Measurements from ENCODE around the gene PSMB7.
"Not testable (repeated sequence)": the region's sequence is repeated elsewhere in the genome, so short reads cannot be mapped to it uniquely, and the experiment has no call there.

PSMB7 gene

DNA sequence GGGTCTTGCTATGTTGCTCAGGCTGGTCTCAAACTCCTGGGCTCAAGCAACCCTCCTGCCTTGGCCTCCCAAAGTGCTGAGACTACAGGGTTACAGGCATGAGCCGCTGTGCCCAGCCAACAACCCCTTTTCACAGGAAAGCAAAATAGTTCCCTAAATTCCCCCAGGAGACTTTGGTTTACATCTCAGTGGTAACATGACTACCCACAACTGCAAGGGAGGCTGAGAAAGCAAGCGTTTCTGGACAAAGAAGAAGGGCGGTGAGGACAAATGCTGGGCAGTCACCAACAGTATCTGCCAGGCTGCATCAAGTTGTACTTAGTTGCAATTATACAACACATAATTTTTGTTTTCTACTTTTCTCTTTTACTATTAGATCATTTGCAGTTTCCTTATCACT, 27.6 kb upstream of the PSMB7 start:
- DNase-seq = no peak

DNA sequence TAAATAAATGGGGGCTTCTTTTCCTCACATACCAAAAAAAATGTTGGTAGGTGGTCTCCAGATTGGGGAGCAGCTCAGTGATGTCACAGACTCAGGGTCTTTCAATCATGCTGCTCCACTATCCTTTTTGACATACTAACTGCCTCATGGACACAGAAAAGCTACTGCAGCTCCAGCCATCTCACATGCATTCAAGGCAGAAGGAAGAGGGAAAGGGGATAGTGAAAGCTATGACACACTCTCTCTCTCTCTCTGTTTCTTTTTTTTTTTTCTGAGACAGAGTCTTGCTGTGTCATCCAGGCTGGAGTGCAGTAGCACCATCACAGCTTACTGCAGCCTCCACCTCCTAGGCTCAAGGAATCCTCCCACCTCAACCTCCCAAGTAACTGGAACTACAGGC, 27.1 kb upstream of the PSMB7 start:
- no peak for DNase-seq

DNA sequence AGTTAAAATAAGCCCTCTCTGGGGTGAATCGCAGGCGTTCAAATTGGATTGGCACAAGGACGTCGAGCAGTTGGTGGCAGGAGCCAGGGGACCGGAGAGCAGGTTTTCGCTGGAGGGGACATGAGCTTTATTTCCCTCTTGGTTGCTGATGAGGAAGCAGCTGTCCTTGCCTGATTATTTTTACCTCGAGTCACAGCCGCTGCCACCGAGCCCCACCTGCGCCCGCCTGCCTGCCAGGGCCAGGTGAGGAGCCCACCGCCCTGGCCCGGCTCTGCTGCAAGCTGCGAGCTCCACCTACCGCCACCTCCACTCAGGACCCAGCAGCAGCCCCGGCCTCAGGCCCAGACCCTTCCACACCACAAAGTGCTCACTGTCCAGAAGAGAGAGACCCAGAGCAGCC, 26.0 kb upstream of the PSMB7 start:
- no peak for DNase-seq

DNA sequence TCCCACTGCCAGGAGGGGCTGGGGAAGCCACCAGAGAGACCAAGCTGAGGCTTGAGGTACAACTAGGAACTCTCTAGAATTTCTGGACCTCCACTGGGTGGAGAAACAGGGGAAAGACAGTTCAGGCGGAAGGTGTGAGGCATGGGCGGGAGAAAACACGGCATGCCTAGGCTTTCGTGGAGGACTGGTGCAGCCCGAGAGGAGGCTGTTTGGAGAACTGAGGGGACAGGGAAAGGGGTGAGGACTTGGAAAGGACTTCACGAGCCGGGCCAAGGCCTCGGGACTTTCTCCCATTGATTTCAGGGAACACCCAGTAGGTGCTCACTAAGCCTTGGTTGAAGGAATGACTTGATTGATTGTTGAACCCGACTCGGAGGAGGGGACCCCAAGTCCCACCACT, 25.5 kb upstream of the PSMB7 start:
- no peak for DNase-seq

DNA sequence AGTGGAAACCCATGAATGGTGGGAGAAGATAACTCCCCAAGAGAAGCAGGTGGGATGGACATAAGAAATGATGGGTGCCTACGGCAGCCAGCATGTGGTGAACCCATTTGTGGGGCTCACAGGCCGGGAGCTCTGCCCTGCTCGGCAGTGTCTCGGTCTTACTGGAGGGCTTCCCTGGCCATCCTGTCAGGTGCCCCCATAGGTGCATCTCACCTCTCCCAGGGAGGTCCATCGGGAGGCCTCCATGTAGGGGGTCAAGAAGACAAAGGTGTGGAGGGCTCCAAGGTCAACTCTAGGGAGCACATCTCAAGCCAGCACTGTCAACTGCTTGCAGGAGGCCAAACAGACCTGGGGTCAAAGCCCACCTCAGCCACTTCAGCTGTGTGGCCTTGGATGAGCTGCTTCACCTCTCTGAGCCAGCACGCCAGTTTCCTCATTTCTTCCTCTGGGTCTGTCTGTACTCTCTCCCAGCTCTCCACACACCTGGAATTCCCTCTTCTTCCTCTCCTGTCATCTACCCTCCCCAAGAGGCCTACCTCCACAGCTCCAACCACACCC, 24.5 kb upstream of the PSMB7 start:
- no peak for DNase-seq

DNA sequence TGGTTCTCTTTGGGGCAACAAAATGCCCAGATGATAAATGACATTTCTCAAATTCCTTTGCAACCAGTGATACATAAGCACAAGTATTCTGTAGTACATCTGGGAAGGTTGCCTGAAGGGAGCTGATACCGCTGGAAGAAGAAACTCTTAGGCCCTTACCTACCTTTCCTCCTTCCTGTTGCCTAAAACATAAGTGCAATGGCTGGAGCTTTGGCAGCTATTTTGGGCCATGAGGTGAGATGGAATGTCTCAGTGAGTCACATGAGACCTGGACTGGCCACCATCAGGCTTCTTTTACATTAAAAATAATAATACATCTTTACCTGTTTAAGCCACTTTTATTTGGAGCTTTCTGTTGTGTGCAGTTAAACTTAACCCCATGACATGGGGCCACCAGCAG, 23.8 kb upstream of the PSMB7 start:
- no peak for DNase-seq

DNA sequence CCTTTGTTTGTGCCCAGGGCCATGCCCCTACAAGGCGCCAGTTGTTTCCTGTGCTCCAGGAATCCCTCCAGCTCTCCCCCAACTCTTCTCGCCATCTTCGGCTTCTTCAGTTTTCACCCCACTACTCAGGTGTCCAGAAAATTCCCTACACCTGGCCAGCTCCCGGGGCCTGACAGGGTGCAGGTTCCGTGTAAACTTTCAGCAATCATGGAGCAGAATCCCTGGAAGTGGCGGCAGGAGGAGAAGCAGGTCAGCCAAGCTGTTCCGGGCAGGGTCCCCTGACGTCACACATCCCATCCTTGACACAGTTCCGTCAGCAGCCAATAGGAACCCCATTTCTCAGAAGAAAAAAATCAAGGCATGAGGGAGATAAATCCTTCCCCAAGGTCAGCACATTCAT, 22.8 kb upstream of the PSMB7 start:
- DNase-seq = no peak

DNA sequence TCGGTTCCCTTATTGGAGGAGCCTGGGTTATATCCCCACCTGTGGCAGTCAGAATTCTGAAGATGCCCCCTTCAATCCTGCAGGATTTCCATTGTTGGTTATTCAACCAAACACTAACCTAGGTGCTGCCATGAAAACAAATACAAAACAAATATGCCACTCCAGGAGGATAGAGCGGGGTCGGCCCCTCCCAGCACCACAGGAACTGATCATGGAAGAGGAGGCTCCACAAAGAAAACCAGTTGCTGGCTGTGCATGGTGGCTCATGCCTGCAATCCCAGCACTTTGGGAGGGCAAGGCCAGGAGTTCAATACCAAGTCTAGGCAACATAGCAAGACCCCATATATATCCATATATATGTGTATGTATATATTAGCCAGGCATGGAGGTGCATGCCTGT, 21.8 kb upstream of the PSMB7 start:
- DNase-seq = no peak

DNA sequence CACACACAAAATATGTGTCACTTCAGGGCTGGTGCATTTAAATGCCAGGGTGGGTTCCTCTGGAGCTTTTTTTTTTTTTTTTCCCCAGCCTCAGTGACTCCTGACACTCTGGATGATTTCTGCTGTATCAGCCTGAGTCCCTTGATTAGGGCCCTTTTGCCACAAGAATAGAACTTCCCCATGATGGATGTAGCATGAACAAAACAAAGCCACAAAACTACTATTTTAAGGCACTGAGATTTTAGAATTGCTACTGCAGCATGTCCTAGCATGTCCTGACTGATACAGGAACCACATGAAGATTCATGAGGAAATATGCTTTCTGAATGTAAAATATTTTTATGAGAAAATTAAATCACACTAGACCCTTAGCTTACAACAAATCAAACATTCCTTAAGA, 21.1 kb upstream of the PSMB7 start:
- no peak for DNase-seq

DNA sequence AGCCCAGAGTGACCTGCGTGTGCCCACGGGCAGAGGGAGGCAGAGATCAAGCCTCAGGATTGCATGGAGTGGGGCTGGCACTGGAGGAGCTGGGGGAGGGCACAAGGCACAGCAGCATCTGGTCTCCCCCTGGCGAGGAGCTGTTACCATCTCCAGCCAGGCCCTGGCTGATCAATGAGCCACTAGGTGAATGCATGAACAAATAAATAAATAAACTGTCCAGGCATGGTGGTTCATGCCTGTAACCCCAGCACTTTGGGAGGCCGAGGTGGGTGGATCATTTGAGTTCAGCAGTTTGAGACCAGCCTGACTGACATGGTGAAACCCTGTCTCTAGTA, 14.3 kb upstream of the PSMB7 start:
- no peak for DNase-seq

DNA sequence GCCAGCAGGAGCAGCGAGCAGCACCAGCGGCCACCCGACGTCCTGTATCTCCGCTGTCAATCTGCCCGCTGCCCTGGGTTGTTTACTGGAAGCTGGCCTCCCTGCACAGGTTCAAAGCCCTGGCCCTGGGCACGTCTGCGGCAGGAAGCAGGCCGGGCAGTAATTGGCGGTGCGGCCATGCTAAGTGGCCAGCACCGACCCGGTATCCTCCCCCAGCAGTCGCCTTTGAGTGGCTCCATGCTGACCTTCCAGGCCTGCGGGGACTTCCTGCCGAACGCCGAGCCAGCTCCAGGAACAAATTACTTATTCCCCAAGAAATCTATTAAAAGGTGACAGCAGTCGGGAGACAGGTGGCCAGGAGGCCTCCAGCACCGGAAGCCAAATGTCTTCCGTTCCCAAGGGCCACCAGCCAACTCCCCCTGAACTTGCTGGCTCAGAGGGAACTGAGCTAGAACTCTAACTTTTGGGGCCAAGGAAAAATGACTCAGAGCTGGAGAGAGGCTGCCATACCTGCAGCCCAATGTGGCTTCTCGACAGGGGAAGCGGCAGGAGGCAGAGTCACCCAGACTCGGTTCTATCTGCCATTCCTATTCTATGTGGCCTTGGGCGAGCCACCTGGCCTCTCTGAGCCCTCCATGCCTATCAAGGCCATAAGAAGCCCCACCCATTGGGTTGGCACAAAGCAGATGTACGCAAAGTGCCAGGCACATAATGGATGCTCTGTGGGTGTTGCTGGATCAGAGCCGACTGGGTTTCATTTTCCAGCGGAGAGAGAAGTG, 13.7 kb upstream of the PSMB7 start:
- DNase-seq = no peak

DNA sequence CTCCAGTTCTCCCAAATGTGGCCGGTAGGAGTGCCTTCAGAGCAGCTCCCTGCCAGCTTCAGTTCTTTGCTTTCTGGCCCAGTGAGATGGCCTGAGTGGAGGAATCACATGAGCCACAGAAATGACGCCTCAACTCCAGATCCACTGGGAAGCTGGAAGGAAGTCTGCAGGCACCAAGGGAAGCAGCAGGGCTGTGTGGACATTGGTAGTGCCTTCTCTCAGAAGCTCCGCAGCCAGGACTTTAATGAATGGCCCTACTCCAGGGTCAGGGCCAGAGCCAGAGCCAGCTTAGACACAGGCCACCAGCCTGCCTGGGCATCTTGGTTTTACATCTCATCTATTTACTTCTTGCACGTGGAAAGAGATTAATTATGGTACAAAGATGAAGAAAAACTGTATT, 12.0 kb upstream of the PSMB7 start:
- DNase-seq = no peak

DNA sequence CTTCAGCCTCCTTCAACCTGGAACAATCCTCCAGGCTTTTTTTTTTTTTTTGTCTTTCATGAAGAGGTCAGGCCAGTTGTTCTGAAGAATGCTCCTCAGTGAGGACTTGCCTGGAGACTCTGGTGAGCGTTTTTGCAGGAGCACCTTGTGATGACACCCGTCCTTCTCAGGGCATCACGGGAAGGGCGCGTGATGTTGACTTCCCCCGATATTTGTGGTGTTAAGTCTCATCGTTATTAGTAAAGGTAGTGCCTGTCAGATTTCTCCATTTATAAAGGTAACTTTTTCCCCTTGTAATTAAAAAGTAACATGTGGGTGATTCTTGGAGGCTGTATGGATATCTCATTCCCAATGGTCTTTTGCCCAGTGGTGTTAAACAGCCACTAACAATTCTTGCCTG, 11.1 kb upstream of the PSMB7 start:
- DNase-seq = no peak

DNA sequence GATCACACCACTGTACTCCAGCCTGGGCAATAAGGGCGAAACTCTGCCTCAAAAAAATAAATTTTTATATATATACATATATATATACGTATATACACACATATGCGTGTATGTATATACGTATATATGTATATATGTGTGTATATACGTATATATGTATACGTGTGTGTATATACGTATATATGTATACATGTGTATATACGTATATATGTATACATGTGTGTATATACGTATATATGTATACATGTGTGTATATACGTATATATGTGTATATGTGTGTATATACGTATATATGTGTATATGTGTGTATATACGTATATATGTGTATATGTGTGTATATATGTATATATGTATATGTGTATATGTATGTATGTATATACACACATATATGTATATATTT, 10.5 kb upstream of the PSMB7 start:
- DNase-seq = not testable (repeated sequence)

DNA sequence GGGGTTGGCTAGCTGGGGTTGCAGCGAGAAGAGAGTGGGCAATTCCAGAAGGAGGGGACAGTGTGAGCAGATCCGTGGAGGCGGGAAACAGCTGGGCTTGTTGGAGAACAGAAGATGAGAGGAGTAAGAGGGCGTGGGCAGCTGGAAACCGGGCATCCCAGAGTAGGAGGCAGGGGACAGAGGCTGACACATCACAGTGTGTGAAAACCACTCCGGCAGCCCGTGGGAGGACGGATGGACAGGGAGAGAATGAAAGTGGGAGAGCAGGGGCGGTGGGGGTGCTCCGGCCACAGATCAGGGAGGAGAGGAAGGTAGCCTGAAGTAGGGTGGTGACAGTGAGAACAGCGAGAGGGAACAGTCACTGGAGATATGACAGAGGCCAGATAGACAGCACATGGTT, 8.3 kb upstream of the PSMB7 start:
- no peak for DNase-seq

DNA sequence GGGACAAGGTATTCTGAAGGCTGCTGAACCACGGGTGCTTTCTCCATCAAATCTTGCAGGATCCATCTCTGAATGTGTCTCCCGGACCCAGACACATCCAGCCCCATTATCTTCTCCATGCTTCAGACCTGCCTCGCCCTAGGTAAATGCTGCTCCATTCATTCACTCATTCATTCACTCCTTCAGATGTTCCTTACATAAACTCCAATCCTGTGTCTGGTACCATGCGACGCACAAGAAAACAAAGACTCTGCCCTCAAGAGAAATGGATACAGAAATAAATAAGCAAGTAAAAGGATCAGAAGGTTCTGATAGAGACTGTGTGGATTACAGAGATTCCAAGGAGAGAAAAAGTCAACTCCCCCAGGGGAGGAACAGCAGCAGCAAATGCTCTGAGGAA, 7.9 kb upstream of the PSMB7 start:
- no peak for DNase-seq

DNA sequence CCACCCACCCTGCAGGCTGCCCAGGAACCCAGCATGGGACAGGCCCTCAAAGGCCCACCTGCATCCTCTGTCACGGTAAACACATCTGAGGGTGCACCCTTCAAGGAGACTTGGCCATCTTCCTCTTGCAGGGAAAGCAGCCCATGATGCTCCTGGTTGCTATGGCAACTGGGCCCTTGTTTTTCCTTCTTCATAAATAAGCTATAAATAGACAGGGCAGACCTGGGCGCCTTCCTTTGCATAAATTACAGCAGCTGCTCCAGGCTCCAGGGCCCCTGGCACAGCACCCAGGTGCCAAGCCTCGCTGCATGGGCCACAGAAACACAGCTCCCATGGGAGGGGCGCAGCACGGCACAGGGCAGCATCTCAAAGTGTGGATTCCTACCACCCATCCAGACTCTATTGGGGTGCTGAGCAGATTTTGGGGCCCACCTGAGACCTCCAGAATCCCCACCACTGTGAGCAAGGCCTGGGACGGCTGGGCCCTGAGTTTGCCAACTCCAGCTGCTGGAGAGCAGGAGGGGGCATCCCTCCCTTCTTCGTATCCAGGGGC, 5.8 kb upstream of the PSMB7 start:
- DNase-seq = no peak

DNA sequence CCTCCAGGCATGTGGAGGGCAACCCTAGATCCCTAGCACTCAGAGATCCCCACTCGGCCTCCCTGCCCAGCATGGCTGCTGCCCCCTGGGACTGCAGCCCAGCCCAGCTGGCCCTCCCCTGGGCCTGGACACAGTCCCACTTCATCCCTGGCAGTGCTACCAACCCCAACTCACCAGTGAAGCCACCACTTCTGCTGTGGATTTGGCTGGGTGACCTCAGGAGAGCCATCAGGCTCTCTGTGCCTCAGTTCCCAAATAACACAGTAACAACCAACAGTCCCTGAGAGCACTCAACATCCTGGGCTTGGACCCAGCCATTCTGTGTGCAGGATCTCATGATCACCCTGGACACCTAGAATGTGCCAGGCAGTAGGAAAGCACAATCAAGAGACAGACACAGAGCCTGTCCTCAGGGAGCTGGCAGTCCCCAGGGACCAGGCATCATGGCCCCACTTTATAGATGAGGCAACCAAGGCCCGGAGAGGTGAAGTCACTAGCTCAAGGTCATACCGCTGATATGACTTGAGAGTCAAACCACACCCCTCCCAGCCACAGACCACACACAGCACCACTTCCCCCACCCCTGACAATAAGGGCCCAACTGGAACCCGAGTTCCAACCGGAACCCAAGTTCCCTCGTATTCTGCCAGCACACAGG, 4.7 kb upstream of the PSMB7 start:
- DNase-seq = no peak

DNA sequence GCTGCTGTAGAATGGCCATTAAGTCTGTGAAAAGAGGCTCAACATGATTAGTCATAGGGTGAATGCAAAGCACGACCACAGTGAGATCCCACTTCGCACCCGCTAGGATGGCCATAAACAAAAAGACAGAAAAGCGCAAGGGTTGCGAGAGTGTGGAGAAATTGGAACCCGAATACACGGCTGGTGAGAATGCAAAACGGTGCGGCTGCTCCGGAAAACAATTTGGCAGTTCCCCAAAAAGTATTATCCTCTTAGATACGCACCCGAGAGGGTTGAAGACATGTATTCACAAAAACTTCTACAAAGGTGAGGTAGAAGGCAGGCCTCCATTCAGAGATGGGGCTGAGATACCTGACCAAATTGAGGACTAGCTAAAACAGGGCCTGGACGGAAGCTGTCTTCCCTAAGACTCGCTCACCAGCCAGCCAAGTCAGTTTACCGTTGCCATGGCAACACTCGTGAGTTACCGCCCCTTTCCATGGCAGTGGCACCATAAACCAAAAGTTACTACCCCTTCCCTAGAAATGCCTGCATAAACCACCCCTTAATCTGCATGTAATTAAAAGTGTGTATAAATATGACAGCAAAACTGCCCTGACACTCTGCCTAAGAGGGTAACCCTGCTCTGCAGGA, 726 bp upstream of the PSMB7 start:
- no peak for DNase-seq

DNA sequence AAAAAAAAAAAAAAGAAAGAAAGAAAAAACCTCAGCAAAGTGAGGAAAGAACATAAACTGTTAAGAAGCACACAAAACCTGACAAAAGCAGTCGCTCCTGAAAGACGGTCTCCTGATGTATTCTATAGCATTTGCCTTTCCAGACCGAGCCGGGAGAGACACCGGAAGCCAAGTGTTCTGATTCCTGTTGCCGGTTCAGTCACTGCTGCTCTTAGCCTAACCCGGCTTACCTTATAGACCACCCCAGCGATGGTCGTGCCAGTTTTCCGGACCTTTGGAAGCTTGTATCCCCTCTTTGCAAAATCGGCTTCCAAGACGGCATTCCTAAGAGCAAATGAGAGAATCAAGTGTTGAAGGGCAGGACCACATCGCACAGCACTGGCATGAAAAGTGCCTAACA, 630 bp downstream of the PSMB7 start:
- no peak for DNase-seq

DNA sequence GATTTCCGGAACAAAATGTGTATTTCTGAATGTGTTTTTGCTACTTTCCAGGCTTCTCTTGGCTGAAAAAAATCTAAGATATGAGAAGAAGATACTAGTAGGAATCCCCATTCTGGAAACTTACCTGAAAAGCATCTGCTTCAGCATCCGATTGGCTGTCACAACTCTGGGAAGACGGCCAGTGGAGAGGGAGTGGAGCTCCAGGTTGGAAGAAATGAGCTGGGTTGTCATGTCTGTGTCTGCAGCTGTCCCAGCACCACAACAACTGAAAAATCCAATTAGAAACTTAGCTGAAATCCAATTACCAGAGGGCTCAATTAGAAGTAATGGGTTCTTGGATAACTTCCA, 3.0 kb downstream of the PSMB7 start:
- no peak for DNase-seq

DNA sequence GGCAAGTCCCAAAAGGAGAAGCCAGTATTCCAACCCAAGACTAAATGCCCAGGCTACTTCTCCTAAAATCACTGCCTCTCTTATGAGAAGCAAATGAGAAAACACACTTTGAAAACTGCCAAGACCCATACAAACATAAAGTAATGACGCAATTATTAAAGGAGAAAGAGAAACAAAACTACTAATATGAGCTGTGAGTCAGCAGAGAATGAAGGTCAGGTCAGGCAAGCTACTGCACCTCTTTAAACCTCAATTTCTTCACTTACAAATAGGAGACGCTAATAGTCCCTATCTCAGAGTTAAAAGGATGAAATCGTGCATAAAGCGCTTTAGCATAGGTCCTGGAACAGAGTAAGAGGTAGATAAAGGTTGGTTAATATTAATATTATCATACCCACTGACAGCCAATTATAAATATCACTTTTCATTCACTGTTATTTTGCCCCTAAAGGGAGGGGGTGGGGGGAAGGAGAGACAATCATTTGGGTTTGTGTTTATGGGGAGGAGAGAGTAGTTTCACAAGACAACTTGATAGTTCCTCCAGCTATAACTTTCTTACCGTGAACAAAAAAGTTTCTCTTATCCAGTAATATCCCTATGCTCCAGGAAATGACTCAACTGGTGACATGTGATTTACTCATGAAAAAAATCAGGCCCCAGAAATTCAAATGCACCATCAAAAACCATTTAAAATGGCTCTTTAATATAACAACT, 3.6 kb downstream of the PSMB7 start:
- DNase-seq = no peak

DNA sequence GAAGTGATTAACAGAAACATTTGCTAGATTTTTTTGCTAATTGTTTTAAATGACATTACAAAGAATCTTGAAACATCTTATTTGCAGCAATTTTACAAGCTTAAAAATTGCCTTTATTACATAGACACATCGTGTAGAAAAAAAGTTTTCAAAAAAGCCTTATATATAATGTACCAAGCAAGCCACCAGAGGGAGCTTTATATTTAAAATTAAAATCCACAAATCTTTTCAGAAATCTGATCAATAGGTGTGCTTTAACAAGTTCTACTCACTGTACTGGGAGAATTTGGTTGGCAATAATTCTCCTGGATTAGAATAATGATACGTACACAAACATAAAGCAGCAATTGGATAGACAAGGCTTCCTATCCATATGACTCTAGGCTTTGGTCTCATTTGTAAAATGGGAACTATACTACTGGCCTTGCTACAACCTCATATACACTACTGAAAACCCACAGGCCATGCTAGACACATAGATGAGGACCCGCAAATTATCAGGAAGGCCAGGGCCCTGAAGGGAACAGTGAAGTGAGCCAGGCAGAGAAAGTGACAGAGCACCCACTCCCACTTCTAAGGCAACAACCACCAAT, 4.8 kb downstream of the PSMB7 start:
- DNase-seq = no peak
